Esophagus squamous epithelium (tissue), 5 donors: ENCODE results near the gene FAM47E. TPM values are rescaled to one million over a fixed set of nuclear protein-coding genes. Genes with fewer than 3 reads are reported as not detected.
"Not testable (repeated sequence)": the region's sequence is repeated elsewhere in the genome, so short reads cannot be mapped to it uniquely, and the experiment has no call there.

Source experiments
- DNase-seq: peaks from one replicate; lab custom pipeline; 2025; lab: John Stamatoyannopoulos, UW
- H3K27ac ChIP-seq, 4 donors: fragments of 200-600 bp; sonication (generic); one replicate each; pipeline ENCODE4 v1.5.1; 2016 to 2019; ENCODE audit warnings: mild to moderate bottlenecking in 1 of 4
- H3K27me3 ChIP-seq, 4 donors: fragments of 200-600 bp; sonication (generic); 1 replicate in 3 of 4; 2 replicates in 1 of 4; pipeline versions ENCODE4 v1.5.1 to v1.6.0; 2017 to 2021; ENCODE audit warnings: antibody characterized with exemption in 1 of 4
- H3K36me3 ChIP-seq, 3 donors: fragments of 200-600 bp; sonication (generic); one replicate each; pipeline ENCODE4 v1.5.1; 2016 to 2019
- H3K4me1 ChIP-seq, 3 donors: fragments of 200-600 bp; sonication (generic); one replicate each; pipeline ENCODE4 v1.5.1; 2017 to 2019
- H3K4me3 ChIP-seq, 4 donors: fragments of 200-600 bp; sonication (generic); 1 replicate in 3 of 4; 2 replicates in 1 of 4; pipeline ENCODE4 v1.5.1; 2016 to 2019; ENCODE audit warnings: mild to moderate bottlenecking in 2 of 4, moderate library complexity in 1 of 4
- H3K9me3 ChIP-seq, 3 donors: fragments of 200-600 bp; sonication (generic); one replicate each; pipeline ENCODE4 v1.5.1; 2016 to 2019
- CTCF ChIP-seq, 6 experiments: fragments of 450-650 bp in 4 of 6; fragments of 200-600 bp in 2 of 6; sonication (generic) in 2 of 6; IDR thresholded peaks; one replicate each; pipeline ENCODE4 v1.5.1; 2016 to 2019; ENCODE audit warnings: antibody characterized with exemption in 6 of 6, mild to moderate bottlenecking in 4 of 6, moderate library complexity in 4 of 6
- POLR2A ChIP-seq, 4 donors: fragments of 450-650 bp; IDR thresholded peaks; one replicate each; pipeline ENCODE4 v1.6.1; 2017; ENCODE audit warnings: antibody characterized with exemption in 4 of 4, mild to moderate bottlenecking in 4 of 4, moderate library complexity in 3 of 4
- WGBS, 2 donors: methylation state at CpG; one replicate each; pipeline ENCODE4 v1.1.5; 2018; 5-methylcytosine and 5-hydroxymethylcytosine counted together
- intact Hi-C: fragments of 100-400 bp; cut with DNase I; formaldehyde crosslinking; loops from one replicate; pipeline ENCODE4 v1.15.0; 2022
- total RNA-seq, 4 donors: library from RNA; depleted of rRNA; stranded (reverse); fragments of >200 nt; gene quantifications; one replicate each; pipeline ENCODE4 v1.1.0, GENCODE V29; 2016
- donor health status: DM: yes; HTN: yes; CAD: no.

FAM47E gene
- total RNA-seq, 4 donors from 2014 or later: 0.44 to 0.76 TPM; not detected in 2

GRCh38 chr4:76240236-76240635, 11.3 kb upstream of the FAM47E start:
- Histone ChIP-seq H3K36me3 (no peaks in the 10 kb centered on the region), H3K27me3 (peaks cover 0 to 3% (median 0%) of the 10 kb centered on the region in 4 donors), H3K4me3 (no peak overlapping the region), H3K4me1 (peaks cover 0 to 12% (median 6%) of the 10 kb centered on the region in 3 donors), H3K9me3 (peaks cover 0 to 12% (median 6%) of the 10 kb centered on the region in 3 donors), H3K27ac (no peak overlapping the region)
- intact Hi-C loops: no loop called here
- TF ChIP-seq POLR2A (IDR thresholded peaks at IDR 0.05): no peak
- no peak for TF ChIP-seq CTCF (IDR thresholded peaks at IDR 0.05)
- no peak for DNase-seq
- 91 to 95% methylated on average over 2 of the region's 2 CpGs for WGBS, 2 donors

GRCh38 chr4:76243877-76244276, 7.6 kb upstream of the FAM47E start:
- DNase-seq, H3K4me1 ChIP-seq, H3K27me3 ChIP-seq, H3K36me3 ChIP-seq, intact Hi-C loops, H3K4me3 ChIP-seq, H3K27ac ChIP-seq: not testable (repeated sequence)
- H3K9me3 ChIP-seq: peaks cover 0 to 12% (median 6%) of the 10 kb centered on the region in 3 donors
- WGBS, 2 donors: 92 to 100% methylated on average over 2 of the region's 2 CpGs

- no peak overlapping the region for H3K27ac ChIP-seq
- WGBS, 2 donors: 45 to 76% methylated on average over 1 of the region's 1 CpG
- peaks cover 0 to 2% (median 0%) of the 10 kb centered on the region in 3 donors for H3K9me3 ChIP-seq
- intact Hi-C loops: no loop called here
- H3K27me3 ChIP-seq: peaks cover 0 to 23% (median 1%) of the 10 kb centered on the region in 4 donors
- H3K36me3 ChIP-seq: no peaks in the 10 kb centered on the region
- TF ChIP-seq CTCF (IDR thresholded peaks at IDR 0.05): no peak
- no peak for TF ChIP-seq POLR2A (IDR thresholded peaks at IDR 0.05)
- no peak for DNase-seq
- no peak overlapping the region for H3K4me3 ChIP-seq
- peaks cover 2 to 3% (median 2%) of the 10 kb centered on the region in 3 donors for H3K4me1 ChIP-seq
These were observed 5.5 kb upstream of the FAM47E start for GRCh38 chr4:76246025-76246424.

- TF ChIP-seq CTCF (IDR thresholded peaks at IDR 0.05): no peak
- no peak for TF ChIP-seq POLR2A (IDR thresholded peaks at IDR 0.05)
- Histone ChIP-seq H3K9me3 (no peaks in the 10 kb centered on the region), H3K4me1 (peaks cover 4 to 12% (median 4%) of the 10 kb centered on the region in 3 donors), H3K4me3 (no peak overlapping the region), H3K27ac (no peak overlapping the region), H3K27me3 (peaks cover 0 to 31% (median 1%) of the 10 kb centered on the region in 4 donors), H3K36me3 (no peaks in the 10 kb centered on the region)
- DNase-seq: no peak
- intact Hi-C loops: no loop called here
These were observed 4.7 kb upstream of the FAM47E start for GRCh38 chr4:76246852-76247251.

GRCh38 chr4:76250962-76251361, 559 bp upstream of the FAM47E start:
- no peak for TF ChIP-seq POLR2A (IDR thresholded peaks at IDR 0.05)
- TF ChIP-seq CTCF (IDR thresholded peaks at IDR 0.05): no peak
- Histone ChIP-seq H3K4me1 (peaks cover 4 to 15% (median 7%) of the 10 kb centered on the region in 3 donors), H3K9me3 (no peaks in the 10 kb centered on the region), H3K36me3 (no peaks in the 10 kb centered on the region), H3K27me3 (peaks cover 0 to 58% (median 0%) of the 10 kb centered on the region in 4 donors), H3K27ac (no peak overlapping the region), H3K4me3 (peak overlapping the region; percentile 42 to 69 (median 56))
- no peak for DNase-seq
- 7 to 8% methylated on average over 6 of the region's 6 CpGs for WGBS, 2 donors
- intact Hi-C loops: no loop called here

GRCh38 chr4:76252271-76252653, 741 bp downstream of the FAM47E start:
- no peak for TF ChIP-seq CTCF (IDR thresholded peaks at IDR 0.05)
- TF ChIP-seq POLR2A (IDR thresholded peaks at IDR 0.05): no peak
- intact Hi-C loops: no loop called here
- Histone ChIP-seq H3K4me1 (peaks cover 4 to 15% (median 7%) of the 10 kb centered on the region in 3 donors), H3K27ac (no peak overlapping the region), H3K27me3 (peaks cover 0 to 60% (median 0%) of the 10 kb centered on the region in 4 donors), H3K4me3 (peak overlapping the region in 3 of 4 donors; percentile 48 to 69 (median 65)), H3K9me3 (no peaks in the 10 kb centered on the region), H3K36me3 (no peaks in the 10 kb centered on the region)
- DNase-seq: no peak
- 83 to 92% methylated on average over 6 to 7 of the region's 8 CpGs for WGBS, 2 donors
